ENCODE data around the gene PRSS53.

DNA sequence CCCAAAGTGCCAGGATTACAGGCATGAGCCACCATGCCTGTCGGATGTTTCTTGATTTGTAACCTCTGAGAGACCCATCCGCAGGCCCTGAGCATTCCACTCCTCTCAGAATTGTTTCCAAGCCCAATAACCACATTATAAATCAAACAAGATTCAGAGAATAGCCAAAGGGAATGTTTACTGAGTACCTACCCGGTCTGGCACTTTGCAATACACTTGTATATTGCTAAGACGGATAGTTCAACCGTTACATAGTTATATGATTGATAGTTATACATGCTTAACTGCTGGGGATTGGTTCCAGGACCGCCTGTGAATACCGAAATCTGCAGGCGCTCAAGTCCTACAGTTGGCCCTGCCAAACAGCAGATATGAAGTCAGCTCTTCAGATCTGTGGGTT is 25.7 kb upstream of the PRSS53 start:
- TF ChIP-seq, protein P1, sequence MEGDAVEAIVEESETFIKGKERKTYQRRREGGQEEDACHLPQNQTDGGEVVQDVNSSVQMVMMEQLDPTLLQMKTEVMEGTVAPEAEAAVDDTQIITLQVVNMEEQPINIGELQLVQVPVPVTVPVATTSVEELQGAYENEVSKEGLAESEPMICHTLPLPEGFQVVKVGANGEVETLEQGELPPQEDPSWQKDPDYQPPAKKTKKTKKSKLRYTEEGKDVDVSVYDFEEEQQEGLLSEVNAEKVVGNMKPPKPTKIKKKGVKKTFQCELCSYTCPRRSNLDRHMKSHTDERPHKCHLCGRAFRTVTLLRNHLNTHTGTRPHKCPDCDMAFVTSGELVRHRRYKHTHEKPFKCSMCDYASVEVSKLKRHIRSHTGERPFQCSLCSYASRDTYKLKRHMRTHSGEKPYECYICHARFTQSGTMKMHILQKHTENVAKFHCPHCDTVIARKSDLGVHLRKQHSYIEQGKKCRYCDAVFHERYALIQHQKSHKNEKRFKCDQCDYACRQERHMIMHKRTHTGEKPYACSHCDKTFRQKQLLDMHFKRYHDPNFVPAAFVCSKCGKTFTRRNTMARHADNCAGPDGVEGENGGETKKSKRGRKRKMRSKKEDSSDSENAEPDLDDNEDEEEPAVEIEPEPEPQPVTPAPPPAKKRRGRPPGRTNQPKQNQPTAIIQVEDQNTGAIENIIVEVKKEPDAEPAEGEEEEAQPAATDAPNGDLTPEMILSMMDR (conservative IDR thresholded peaks at IDR 0.05; ENCODE audit: low read length) = no peak
- TF ChIP-seq EZH2phosphoT487 (IDR thresholded peaks at IDR 0.05; ENCODE audit: borderline replicate concordance) = no peak

All from Loucy (cell line).